A549 (cell line): ENCODE measurements around the gene PKN2. TPM values are rescaled to one million over a fixed set of nuclear protein-coding genes. Genes with fewer than 3 reads are reported as not detected.

ENCODE experiments used
- ATAC-seq, 2 experiments: fragments of 200-7000 bp in 1 of 2; fragments of >200 bp in 1 of 2; cut with Nextera tagmentation in 1 of 2; cut with Tn5 transposase in 1 of 2; 3 replicates each; pipeline versions ENCODE4 v1.8.0 to v1.9.1; 2018 to 2020; ENCODE audit warnings: mild to moderate bottlenecking in 1 of 2, moderate library complexity in 1 of 2
- CTCF ChIA-PET: fragments of 300-600 bp; sonication (Branson Sonifier 250); formaldehyde crosslinking; extraction: SDS; loops from one replicate; lab custom pipeline; 2021; ENCODE audit warnings: antibody characterized with exemption, inconsistent platforms; lab: Yijun Ruan, JAX
- POLR2A ChIA-PET: fragments of 350-600 bp; formaldehyde crosslinking; extraction: SDS; loops from one replicate; lab custom pipeline; 2021; ENCODE audit warnings: antibody characterized with exemption, inconsistent platforms; lab: Yijun Ruan, JAX
- DNase-seq, 2 experiments: peaks; one replicate each; pipeline versions ENCODE4 v3.0.0 to v3.0.0-alpha.2; 2011 to 2016; ENCODE audit warnings: low read depth in 1 of 2, low spot score in 1 of 2
- FAIRE-seq: peaks from 2 replicates; lab custom pipeline; 2011; peaks lifted over from hg19 to GRCh38; lab: Jason Lieb, UNC
- H3K27ac ChIP-seq, 2 experiments: fragments of >200 bp; sonication (Bioruptor Twin); formaldehyde crosslinking; 3 replicates each; pipeline ENCODE4 v1.5.1; 2016 to 2017
- H3K4me1 ChIP-seq: fragments of >200 bp; sonication (Bioruptor Twin); formaldehyde crosslinking; 3 replicates; pipeline ENCODE4 v1.6.1; 2016
- H3K4me2 ChIP-seq: fragments of >200 bp; sonication (Bioruptor Twin); formaldehyde crosslinking; 3 replicates; pipeline ENCODE4 v1.6.1; 2016
- H3K4me3 ChIP-seq: fragments of >200 bp; sonication (Bioruptor Twin); formaldehyde crosslinking; 3 replicates; pipeline ENCODE4 v1.5.1; 2016
- H3K9me3 ChIP-seq: fragments of >200 bp; sonication (Bioruptor Twin); formaldehyde crosslinking; 3 replicates; pipeline ENCODE4 v1.6.1; 2016
- BHLHE40 ChIP-seq: IDR thresholded peaks from 2 replicates; pipeline ENCODE4 v1.6.1; 2012; ENCODE audit warnings: low read depth, low read length, inconsistent platforms
- CBX2 ChIP-seq: fragments of 200-600 bp; sonication (generic); IDR thresholded peaks from 2 replicates; pipeline ENCODE4 v1.6.1; 2016; ENCODE audit warnings: low read depth, mild to moderate bottlenecking, borderline replicate concordance
- CEBPB ChIP-seq, 2 experiments: fragments of >200 bp in 1 of 2; sonication (Bioruptor Twin) in 1 of 2; formaldehyde crosslinking in 1 of 2; IDR thresholded peaks; 2 replicates each; pipeline ENCODE4 v1.6.1; 2012 to 2016
- CHD2 ChIP-seq: fragments of 150-350 bp; IDR thresholded peaks from 2 replicates; pipeline ENCODE4 v1.6.1; 2014; ENCODE audit warnings: low read length; ENCODE audit not compliant: partially characterized antibody
- CHD4 ChIP-seq: fragments of 200-600 bp; sonication (generic); IDR thresholded peaks from 2 replicates; pipeline ENCODE4 v1.6.1; 2016; ENCODE audit warnings: antibody characterized with exemption, mild to moderate bottlenecking, borderline replicate concordance
- EHMT2 ChIP-seq: fragments of 200-600 bp; sonication (generic); IDR thresholded peaks from 2 replicates; pipeline ENCODE4 v1.6.1; 2016; ENCODE audit warnings: antibody characterized with exemption, low read depth, mild to moderate bottlenecking, moderate library complexity
- ESRRA ChIP-seq: fragments of 150-350 bp; IDR thresholded peaks from 2 replicates; pipeline ENCODE4 v1.6.1; 2014; ENCODE audit warnings: mild to moderate bottlenecking, low read length, borderline replicate concordance
- FOSB ChIP-seq: fragments of 250-450 bp; sonication (Bioruptor Pico); IDR thresholded peaks from 2 replicates; pipeline ENCODE4 v1.5.0; 2020; ENCODE audit warnings: mild to moderate bottlenecking, moderate library complexity
- FOSL2 ChIP-seq, 2 experiments: fragments of 450-650 bp in 1 of 2; fragments of >200 bp in 1 of 2; sonication (Bioruptor Twin) in 1 of 2; formaldehyde crosslinking; IDR thresholded peaks; 2 replicates each; pipeline versions ENCODE4 v1.5.0 to v1.6.1; 2016 to 2020; ENCODE audit warnings: mild to moderate bottlenecking in 1 of 2, moderate library complexity in 1 of 2
- JUNB ChIP-seq: fragments of >200 bp; sonication (Bioruptor Twin); formaldehyde crosslinking; IDR thresholded peaks from 2 replicates; pipeline ENCODE4 v1.6.1; 2016
- KDM1A ChIP-seq: fragments of 200-600 bp; sonication (generic); IDR thresholded peaks from 2 replicates; pipeline ENCODE4 v1.6.1; 2016; ENCODE audit warnings: low read depth, mild to moderate bottlenecking
- MAZ ChIP-seq: fragments of 150-350 bp; IDR thresholded peaks from 2 replicates; pipeline ENCODE4 v1.6.1; 2014; ENCODE audit warnings: antibody characterized with exemption, low read depth, low read length, borderline replicate concordance
- NFE2L2 ChIP-seq: fragments of 150-350 bp; conservative IDR thresholded peaks from 2 replicates; pipeline ENCODE4 v1.6.1; 2014; ENCODE audit warnings: low read length
- NPAS2 ChIP-seq: fragments of 250-450 bp; sonication (Bioruptor Pico); IDR thresholded peaks from 2 replicates; pipeline ENCODE4 v1.8.0; 2022; ENCODE audit warnings: mild to moderate bottlenecking, moderate library complexity, borderline replicate concordance
- POLR2A ChIP-seq: IDR thresholded peaks from 2 replicates; pipeline ENCODE4 v1.6.1; 2012; ENCODE audit warnings: mild to moderate bottlenecking, low read length
- POLR2AphosphoS2 ChIP-seq: conservative IDR thresholded peaks from 2 replicates; pipeline ENCODE4 v1.6.1; 2012; ENCODE audit warnings: low read length, improper control_type of control experiment, inconsistent platforms
- RAD21 ChIP-seq, 2 experiments: fragments of >200 bp in 1 of 2; sonication (Bioruptor Twin) in 1 of 2; formaldehyde crosslinking in 1 of 2; IDR thresholded peaks in 1 of 2; conservative IDR thresholded peaks in 1 of 2; 2 replicates in 1 of 2; 3 replicates in 1 of 2; pipeline ENCODE4 v1.6.1; 2012 to 2018; ENCODE audit warnings: inconsistent platforms in 1 of 2
- RARB ChIP-seq: fragments of 250-450 bp; sonication (Bioruptor Pico); IDR thresholded peaks from 2 replicates; pipeline ENCODE4 v1.8.0; 2021; ENCODE audit warnings: mild to moderate bottlenecking, moderate library complexity
- RNF2 ChIP-seq: fragments of 200-600 bp; sonication (generic); IDR thresholded peaks from 2 replicates; pipeline ENCODE4 v1.6.1; 2016; ENCODE audit warnings: low read depth, mild to moderate bottlenecking, antibody characterized with exemption, moderate library complexity, borderline replicate concordance
- SMC3 ChIP-seq: fragments of >200 bp; sonication (Bioruptor Twin); formaldehyde crosslinking; IDR thresholded peaks from 3 replicates; pipeline ENCODE4 v1.6.1; 2018; ENCODE audit warnings: inconsistent platforms
- TFCP2L1 ChIP-seq: fragments of 250-450 bp; sonication (Bioruptor Pico); IDR thresholded peaks from 2 replicates; pipeline ENCODE4 v1.5.0; 2021; ENCODE audit warnings: mild to moderate bottlenecking
- ZC3H11A ChIP-seq: fragments of 450-650 bp; IDR thresholded peaks from 2 replicates; pipeline ENCODE4 v1.6.1; 2014; ENCODE audit warnings: antibody characterized with exemption, mild to moderate bottlenecking
- WGBS: methylation state at CpG from one replicate; pipeline ENCODE4 v1.1.6; 2017; ENCODE audit errors: missing lambda C conversion rate; 5-methylcytosine and 5-hydroxymethylcytosine counted together
- polyA plus RNA-seq, 4 experiments: library from polyadenylated mRNA; depleted of rRNA in 3 of 4; stranded (reverse); fragments of >200 nt; fragmentation: RNase III in 1 of 4; extraction: RNeasy Plus Mini Kit Qiagen cat#74134 plus additional on column Dnase treatment in 1 of 4; gene quantifications; 2 replicates in 3 of 4; 3 replicates in 1 of 4; pipeline ENCODE4 v1.2.3, GENCODE V29; 2011 to 2017
- TF ChIP-seq, protein P1 (sequence below): IDR thresholded peaks from 2 replicates; pipeline ENCODE4 v1.6.1; 2012; ENCODE audit warnings: low read depth, borderline replicate concordance
- TF ChIP-seq, protein P2 (sequence below): fragments of 150-350 bp; IDR thresholded peaks from 2 replicates; pipeline ENCODE4 v1.6.1; 2014; ENCODE audit warnings: low read depth, mild to moderate bottlenecking, low read length
- TF ChIP-seq, protein P3 (sequence below): fragments of 250-450 bp; sonication (Bioruptor Pico); IDR thresholded peaks from 2 replicates; pipeline ENCODE4 v1.5.0; 2021; ENCODE audit warnings: mild to moderate bottlenecking, moderate library complexity, borderline replicate concordance
- TF ChIP-seq, protein P4 (sequence below): fragments of >200 bp; sonication (Bioruptor Twin); formaldehyde crosslinking; IDR thresholded peaks from 2 replicates; pipeline ENCODE4 v1.6.1; 2016

Gene PKN2
- polyA plus RNA-seq, 2 of the 4 experiments (the other 2 are of a cell fraction), result 14.4 to 39.6 TPM

DNA sequence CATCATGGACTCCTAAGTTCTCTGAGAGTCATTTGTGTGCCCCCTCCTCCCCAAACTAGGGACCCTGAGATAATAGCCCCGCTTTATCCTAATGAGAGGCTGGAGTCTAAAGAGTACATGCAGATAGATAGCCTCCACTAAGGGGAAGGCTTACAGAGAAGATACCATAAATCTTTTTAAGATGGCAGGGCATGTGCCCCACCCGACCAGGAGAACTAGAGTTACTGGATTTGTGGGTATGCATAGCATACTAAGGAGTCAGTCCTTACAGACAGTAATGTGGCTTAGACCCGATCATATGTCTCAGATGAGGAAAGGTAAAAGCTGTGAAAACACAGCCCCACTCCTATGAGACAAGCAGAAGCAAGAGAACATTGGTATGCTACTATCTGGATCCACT is 25.7 kb upstream of the PKN2 start (continued):
- TF ChIP-seq, protein P1, sequence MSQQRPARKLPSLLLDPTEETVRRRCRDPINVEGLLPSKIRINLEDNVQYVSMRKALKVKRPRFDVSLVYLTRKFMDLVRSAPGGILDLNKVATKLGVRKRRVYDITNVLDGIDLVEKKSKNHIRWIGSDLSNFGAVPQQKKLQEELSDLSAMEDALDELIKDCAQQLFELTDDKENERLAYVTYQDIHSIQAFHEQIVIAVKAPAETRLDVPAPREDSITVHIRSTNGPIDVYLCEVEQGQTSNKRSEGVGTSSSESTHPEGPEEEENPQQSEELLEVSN, result no peak
- no peak for TF ChIP-seq JUNB
- TF ChIP-seq, all 56 proteins: peak for 0

DNA sequence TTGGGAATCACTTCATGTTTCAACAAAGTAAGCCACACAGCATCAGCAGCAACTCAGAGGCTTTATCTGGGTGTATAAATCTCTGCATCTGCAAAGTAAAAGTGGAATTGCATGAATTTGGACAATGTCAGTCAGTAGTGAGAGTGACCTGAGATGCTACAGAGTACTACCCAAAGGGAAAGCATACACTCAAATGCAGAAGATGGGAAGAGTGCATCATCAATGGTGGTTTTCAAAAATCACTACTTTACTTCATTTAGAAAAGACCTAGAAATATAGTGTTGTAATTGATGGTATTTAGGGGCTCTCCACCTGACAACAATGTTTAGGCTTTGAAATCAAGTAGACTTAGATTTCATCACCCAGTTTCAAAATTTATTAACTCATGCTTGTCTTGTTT is 24.5 kb upstream of the PKN2 start:
- POLR2A ChIA-PET, result no interaction called here
- no peak for DNase-seq

DNA sequence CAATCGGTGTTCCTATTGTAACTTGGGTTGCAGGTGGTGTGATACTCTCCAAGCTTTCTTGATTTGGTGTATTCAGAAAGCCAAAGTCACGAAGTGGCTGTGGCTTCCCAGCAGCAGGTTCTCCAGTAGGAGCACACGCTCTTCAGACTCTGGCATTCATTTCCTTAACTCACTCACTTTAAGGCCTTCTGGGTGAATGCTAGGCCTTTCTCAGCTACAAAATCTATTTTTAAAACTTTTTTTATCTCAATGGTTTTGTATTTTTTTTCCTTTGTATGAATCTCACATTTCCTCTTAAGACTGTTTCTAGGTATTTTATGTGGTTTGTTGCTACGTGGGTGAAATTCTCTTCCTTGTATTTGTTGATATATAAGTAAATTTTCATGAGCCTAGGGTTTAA is 22.9 kb upstream of the PKN2 start:
- 59% methylated on average over 4 of the region's 4 CpGs for WGBS
- CTCF ChIA-PET, result interaction anchor here (1.2 kb wide), 1 partner anchor 14 kb away, joined by 5 read pairs; no protein-coding TSS in a partner anchor

More for the DNA sequence above, 24.5 kb upstream of the PKN2 start:
- H3K9me3 ChIP-seq, result no peaks in the 10 kb centered on the region
- no peak for TF ChIP-seq CHD4
- TF ChIP-seq TFCP2L1, result no peak
- TF ChIP-seq POLR2AphosphoS2, result no peak
- no peak for TF ChIP-seq NFE2L2
- TF ChIP-seq FOSB (CRISPR knock-in tag), result no peak
- TF ChIP-seq, all 56 proteins: peak for 0
- no peak for ATAC-seq
- Histone ChIP-seq H3K27ac (no peak overlapping the region), H3K4me2 (no peak overlapping the region), H3K4me1 (no peaks in the 10 kb centered on the region), H3K4me3 (no peak overlapping the region)
- CTCF ChIA-PET, result interaction anchor here (1.5 kb wide), 1 partner anchor 15 kb away, joined by 4 read pairs; no protein-coding TSS in a partner anchor
- FAIRE-seq, result no peak

DNA sequence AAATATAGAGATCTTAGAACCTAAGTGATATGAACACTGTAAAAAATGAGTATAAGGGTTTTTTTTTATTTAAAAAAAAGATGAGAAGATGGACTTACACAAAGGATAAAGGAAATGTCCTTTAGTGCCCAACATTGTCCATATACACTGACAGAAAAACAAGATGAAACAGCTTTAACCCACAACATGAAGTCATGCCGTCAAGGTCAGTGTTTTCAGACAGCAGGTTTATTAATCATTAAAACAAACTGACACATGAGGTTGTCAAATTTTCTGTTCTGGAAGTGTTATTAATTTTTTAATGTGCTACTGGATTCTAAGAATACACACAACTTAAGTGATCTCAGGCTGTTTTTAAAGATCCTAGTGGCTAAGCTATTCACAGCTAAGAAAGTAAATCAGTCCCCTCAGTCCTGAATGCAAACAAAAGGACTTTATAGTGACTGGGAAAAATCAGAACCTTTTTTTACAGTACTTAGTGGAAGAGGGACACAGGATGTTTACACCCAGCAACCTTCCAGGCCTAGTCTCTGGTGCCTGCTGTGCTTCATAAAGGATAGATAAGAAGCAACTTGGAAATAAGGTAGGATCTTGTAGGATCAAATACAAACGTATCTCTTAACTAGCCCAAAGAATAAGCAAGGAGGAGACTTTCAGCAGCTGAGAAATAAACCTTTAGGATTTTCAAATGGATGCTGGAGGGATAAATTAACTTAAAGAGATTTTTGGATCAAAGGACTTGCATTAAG is 21.9 kb upstream of the PKN2 start:
- Histone ChIP-seq H3K4me3 (no peak overlapping the region), H3K27ac (no peak overlapping the region), H3K4me1 (no peaks in the 10 kb centered on the region), H3K9me3 (no peaks in the 10 kb centered on the region), H3K4me2 (no peak overlapping the region)
- 27% methylated on average over 2 of the region's 2 CpGs for WGBS
- ATAC-seq (no peak), DNase-seq (no peak), FAIRE-seq (no peak)
- ChIA-PET POLR2A (no interaction called here), CTCF (no interaction called here)
- TF ChIP-seq NFE2L2, result no peak
- no peak for TF ChIP-seq CHD2
- TF ChIP-seq CEBPB (IDR thresholded peaks at IDR 0.05), result no peak
- TF ChIP-seq, protein P1, result no peak
- no peak for TF ChIP-seq CBX2
- TF ChIP-seq RAD21 (conservative IDR thresholded peaks at IDR 0.05 in 1 of 2, IDR thresholded peaks at IDR 0.05 in 1 of 2), result no peak
- TF ChIP-seq POLR2A, result no peak
- TF ChIP-seq, protein P2, sequence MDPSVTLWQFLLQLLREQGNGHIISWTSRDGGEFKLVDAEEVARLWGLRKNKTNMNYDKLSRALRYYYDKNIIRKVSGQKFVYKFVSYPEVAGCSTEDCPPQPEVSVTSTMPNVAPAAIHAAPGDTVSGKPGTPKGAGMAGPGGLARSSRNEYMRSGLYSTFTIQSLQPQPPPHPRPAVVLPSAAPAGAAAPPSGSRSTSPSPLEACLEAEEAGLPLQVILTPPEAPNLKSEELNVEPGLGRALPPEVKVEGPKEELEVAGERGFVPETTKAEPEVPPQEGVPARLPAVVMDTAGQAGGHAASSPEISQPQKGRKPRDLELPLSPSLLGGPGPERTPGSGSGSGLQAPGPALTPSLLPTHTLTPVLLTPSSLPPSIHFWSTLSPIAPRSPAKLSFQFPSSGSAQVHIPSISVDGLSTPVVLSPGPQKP, result no peak
- no peak for TF ChIP-seq SMC3

More for the DNA sequence above, 22.9 kb upstream of the PKN2 start:
- Histone ChIP-seq H3K4me3 (no peak overlapping the region), H3K4me1 (no peaks in the 10 kb centered on the region), H3K9me3 (no peaks in the 10 kb centered on the region), H3K27ac (no peak overlapping the region), H3K4me2 (no peak overlapping the region)
- ATAC-seq (no peak), FAIRE-seq (no peak), DNase-seq (no peak)
- POLR2A ChIA-PET, result no interaction called here
- TF ChIP-seq POLR2A (no peak), RNF2 (no peak), KDM1A (no peak), NPAS2 (no peak), FOSL2 (IDR thresholded peaks at IDR 0.05) (no peak), FOSL2 (CRISPR knock-in tag; IDR thresholded peaks at IDR 0.05) (no peak), ZC3H11A (no peak), BHLHE40 (no peak), RARB (CRISPR knock-in tag) (no peak), MAZ (no peak), EHMT2 (no peak), ESRRA (no peak)
- TF ChIP-seq, protein P3, sequence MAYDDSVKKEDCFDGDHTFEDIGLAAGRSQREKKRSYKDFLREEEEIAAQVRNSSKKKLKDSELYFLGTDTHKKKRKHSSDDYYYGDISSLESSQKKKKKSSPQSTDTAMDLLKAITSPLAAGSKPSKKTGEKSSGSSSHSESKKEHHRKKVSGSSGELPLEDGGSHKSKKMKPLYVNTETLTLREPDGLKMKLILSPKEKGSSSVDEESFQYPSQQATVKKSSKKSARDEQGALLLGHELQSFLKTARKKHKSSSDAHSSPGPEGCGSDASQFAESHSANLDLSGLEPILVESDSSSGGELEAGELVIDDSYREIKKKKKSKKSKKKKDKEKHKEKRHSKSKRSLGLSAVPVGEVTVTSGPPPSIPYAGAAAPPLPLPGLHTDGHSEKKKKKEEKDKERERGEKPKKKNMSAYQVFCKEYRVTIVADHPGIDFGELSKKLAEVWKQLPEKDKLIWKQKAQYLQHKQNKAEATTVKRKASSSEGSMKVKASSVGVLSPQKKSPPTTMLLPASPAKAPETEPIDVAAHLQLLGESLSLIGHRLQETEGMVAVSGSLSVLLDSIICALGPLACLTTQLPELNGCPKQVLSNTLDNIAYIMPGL, result no peak
- TF ChIP-seq, protein P1, result no peak
- TF ChIP-seq, protein P4, sequence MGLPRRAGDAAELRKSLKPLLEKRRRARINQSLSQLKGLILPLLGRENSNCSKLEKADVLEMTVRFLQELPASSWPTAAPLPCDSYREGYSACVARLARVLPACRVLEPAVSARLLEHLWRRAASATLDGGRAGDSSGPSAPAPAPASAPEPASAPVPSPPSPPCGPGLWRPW, result no peak
